ENCODE data around the gene CANT1.

DNA sequence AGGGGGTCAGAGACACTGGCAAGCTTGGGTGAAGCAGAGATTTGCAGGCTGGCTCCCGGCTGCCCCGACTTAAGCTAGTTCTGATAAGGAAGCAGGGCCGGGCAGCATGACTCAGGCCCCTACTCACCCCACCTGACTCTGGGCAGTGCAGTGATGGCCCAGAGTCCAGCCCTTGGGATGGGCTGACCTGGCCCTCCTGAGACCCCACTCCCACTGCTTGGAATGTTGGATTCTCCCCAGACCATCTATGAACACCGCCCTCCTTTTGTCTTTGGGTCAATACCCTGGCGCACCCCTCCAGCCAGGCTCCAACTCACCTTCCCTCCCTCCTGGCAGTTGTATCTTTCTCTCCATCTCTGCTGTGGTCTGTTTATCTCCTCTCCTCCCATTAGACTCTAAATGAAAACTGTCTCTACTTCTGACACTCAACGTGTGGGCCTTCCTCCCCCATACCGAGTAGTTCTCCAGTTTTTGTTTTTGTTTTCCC is 50.9 kb downstream of the CANT1 start:
- TF ChIP-seq, protein P1, sequence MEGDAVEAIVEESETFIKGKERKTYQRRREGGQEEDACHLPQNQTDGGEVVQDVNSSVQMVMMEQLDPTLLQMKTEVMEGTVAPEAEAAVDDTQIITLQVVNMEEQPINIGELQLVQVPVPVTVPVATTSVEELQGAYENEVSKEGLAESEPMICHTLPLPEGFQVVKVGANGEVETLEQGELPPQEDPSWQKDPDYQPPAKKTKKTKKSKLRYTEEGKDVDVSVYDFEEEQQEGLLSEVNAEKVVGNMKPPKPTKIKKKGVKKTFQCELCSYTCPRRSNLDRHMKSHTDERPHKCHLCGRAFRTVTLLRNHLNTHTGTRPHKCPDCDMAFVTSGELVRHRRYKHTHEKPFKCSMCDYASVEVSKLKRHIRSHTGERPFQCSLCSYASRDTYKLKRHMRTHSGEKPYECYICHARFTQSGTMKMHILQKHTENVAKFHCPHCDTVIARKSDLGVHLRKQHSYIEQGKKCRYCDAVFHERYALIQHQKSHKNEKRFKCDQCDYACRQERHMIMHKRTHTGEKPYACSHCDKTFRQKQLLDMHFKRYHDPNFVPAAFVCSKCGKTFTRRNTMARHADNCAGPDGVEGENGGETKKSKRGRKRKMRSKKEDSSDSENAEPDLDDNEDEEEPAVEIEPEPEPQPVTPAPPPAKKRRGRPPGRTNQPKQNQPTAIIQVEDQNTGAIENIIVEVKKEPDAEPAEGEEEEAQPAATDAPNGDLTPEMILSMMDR (IDR thresholded peaks at IDR 0.05): no peak
- TF ChIP-seq POLR2AphosphoS5 (IDR thresholded peaks at IDR 0.05): no peak
- TF ChIP-seq POLR2A (IDR thresholded peaks at IDR 0.05): no peak
- no peak for TF ChIP-seq EP300 (IDR thresholded peaks at IDR 0.05)
